GM21737 (cell line): Measurements from ENCODE around the gene TLNRD1.
A peak's percentile ranks its signal among the peaks of the same experiment; 100 is the strongest.

Experiments
- ATAC-seq: cut with Tn5 transposase; IDR thresholded peaks from one replicate; pipeline ENCODE4 v1.9.1; 2021; ENCODE audit warnings: mild to moderate bottlenecking, moderate library complexity; ENCODE audit not compliant: unreplicated experiment

The TLNRD1 gene

DNA sequence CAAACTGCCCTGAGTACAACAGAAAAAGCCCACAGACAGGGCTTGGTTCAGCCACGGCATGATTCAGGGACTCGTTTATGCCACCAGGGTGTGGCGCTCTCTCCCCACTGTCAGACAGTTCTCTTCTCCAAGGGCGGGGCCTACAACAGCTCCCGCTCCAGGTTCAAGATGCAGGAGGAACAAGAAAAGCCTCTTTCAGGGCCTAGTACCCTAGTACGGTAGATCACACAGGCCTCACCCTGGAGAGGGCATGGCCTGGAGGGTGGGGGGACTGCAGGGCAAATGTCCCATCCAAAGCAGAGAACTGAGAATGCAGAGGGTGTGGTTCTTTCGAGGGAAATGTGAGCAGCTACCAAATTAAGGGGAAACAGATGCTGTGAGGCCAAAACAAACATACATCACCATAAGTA, 23.1 kb upstream of the TLNRD1 start:
- no peak for ATAC-seq

DNA sequence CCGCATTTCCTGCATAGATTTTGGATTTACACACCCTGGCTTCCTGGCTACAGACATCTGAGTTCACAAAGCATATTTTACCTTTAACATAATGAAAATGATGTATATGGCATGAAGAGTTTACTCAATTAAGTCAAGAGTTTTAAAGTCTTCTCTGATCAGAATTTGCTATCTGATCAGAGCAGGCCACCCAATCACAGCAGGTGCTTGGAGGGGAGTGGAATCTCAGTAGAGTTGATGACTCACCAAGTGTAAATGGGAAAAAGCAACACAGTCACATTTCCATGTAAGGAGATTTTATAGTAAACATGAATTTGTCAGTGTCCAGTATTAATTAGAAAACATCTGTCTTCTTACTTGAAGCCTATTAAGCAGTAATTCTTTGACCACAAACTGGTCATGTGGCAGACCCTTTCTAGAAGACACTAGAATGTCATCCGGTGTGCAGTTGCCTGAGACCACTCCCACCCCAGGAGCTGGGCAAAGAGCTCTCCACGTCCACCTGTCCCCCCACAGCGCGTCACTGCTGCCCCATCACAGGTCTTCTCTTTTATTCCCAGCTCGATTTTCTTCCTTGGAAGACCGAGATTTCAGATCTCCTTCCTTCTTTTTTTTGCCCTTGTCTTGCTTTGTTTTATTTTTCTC, 21.9 kb upstream of the TLNRD1 start:
- ATAC-seq: no peak

DNA sequence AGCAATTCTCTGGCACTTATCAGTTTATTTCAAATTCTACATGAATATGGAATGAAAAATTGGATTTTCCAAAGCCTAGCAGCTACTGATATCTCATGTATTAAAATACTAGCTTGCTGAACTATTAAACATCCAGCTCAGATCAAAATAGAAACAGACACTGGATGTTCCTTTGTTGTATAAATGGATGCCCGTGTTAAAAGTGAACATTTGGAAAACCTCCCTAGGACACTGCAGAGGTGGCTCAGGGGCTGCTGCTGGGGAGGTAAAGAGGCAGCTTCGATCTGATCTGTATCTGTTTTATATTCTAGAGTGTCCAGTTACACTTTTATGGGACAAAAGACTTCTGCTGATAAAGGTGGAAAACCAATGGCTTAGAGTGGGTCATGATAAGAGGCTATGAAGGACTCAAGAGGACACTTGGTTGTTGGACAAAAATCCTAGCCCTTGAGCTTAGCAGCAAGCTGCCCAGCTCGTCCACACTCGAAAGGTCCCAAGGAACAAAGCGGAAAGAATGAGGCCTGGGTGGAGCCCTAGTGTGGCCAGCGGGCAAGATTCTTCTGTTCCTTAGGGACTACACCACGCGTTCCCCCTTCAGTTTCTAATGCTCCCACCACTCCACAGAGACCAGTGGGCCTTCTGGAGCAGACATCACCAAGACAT, 21.1 kb upstream of the TLNRD1 start:
- ATAC-seq: no peak

DNA sequence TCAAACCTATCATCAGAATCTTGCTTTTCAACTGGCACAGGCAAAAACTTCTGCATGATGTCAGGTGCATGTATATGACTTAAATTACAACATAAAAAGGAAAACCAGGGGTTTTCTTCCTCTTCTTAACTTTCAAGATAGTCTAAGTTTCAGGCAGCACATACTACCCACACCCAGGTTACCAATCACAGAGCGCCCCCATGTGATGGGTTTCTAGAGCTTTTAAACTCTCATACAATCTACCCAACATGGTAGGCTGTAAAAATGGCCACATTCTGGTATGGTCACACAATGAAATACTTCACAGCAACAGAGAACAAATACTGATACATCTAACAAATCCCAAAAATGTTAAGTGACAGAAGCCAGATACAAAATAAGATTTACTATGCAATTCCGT, 18.5 kb upstream of the TLNRD1 start:
- ATAC-seq: no peak

DNA sequence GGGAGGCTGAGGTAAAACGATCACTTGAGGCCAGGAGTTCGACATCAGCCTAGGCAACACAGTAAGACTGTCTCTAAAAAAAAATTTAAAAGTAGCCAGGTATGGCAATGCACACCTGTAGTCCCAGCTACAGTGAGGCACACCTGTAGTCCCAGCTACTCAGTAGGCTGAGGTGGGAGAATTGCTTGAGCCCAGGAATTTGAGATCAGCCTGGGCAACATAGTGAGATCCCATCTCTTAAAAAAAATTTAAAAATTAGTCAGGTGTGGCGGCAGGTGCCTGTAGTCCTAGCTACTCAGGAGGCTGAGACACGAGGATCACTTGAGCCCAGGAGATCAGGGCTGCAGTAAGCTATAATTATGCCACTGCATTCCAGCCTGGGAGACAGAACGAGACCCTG, 17.9 kb upstream of the TLNRD1 start:
- no peak for ATAC-seq

DNA sequence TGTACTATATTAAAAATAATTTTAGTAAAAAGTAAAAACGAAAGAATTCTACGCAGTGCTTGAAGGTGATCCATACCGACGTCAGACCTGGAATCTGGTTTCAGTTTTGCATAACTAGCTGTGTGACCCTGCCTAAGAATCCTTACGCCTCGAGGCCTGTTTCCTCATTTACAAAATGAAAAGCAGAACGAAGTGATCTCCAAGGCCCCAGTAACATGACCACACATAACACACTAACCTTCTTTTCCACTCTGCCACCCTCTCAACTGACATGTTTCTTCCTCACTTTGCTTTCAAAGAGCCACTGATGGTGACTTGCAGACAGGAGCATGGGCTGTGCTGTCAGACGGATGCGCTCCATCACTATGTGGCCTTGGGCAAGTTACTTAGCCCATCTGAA, 15.9 kb upstream of the TLNRD1 start:
- ATAC-seq: no peak

DNA sequence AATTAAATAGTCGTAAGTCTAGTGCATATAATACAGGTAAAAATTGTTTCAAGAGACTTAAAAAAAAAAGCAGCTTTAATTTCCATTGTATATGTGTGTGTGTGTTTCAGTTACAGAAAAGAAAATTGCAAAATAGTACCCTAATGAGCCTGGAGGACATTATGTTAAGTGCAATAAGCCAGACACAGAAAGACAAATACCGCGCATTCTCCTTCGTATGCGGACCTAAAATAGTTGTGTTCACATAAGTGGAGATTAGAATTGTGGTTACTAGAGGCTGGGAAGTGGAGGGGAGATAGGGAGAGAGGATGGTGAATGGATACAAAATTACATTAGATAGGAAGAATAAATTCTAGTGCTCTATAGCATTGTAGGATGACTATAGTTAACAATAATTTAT, 14.7 kb upstream of the TLNRD1 start:
- no peak for ATAC-seq

DNA sequence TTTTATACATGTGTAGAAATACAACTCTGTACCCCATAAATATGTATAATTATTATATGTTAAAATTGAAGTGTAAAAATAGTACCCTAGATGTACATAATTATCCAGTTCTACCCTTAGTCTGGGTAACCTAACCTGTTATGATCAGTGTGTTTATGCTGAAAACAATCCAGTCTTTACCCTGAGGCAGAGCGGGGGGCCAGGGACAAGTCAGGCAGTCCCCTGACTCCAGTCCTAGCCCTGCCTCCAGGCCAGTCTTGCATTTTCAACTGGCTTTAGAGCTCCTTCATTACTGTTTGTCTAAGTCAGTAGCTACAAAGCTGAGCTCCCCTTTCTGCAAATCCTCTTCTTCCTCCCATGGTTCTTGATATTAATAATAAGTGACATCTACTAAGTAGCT, 14.2 kb upstream of the TLNRD1 start:
- ATAC-seq: no peak

DNA sequence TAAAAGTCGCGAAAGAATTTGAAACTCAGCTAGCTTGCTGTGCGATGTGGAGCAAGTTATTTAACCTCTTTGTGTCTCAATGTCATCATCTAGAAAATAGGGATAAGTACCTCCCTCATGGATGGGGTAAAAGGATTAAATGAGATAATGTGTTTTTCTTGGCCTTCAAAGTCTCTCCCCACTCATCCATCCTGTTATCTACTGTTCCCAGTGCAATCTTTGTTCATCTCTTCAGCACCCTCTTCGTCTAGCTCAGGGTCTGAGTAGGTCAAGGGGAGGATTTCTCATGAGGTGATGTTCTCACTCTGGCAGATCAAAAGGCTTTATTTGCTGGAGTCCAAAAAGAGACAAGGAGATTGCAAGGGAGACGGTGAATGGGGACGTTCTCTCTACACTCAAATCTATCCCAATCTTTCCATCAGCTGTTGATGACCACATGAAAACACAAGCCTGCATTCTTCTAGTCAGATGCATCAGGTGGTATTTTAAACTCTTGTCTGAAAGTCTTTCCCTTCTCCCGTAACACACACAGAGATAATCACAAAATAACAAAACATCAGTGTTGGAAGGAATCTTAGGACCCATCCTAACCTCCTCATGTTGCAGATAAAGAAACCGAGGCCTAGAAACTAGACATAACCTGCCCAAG, 12.5 kb upstream of the TLNRD1 start:
- no peak for ATAC-seq

DNA sequence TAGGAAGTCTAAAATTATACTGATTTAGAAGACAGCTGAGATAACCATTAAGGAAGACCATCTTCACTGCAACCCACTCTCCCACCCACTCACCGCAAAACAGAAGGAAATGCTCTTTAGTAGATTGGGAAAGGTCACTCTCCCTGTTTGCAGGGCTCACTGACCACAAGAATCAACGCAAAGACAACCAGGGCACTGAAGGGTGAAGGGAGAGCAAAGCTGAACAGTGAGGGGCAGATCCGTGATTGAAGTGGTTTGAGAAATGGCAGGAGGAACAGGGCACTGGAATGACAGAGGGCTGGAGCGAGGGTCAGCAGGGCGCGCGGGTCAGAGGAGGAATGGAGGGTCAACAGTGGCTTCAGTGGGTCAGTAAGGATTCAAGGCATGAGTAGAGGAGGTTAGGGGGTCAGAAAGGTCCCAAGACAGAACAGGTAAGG, 11.6 kb upstream of the TLNRD1 start:
- ATAC-seq: peak; percentile 2

DNA sequence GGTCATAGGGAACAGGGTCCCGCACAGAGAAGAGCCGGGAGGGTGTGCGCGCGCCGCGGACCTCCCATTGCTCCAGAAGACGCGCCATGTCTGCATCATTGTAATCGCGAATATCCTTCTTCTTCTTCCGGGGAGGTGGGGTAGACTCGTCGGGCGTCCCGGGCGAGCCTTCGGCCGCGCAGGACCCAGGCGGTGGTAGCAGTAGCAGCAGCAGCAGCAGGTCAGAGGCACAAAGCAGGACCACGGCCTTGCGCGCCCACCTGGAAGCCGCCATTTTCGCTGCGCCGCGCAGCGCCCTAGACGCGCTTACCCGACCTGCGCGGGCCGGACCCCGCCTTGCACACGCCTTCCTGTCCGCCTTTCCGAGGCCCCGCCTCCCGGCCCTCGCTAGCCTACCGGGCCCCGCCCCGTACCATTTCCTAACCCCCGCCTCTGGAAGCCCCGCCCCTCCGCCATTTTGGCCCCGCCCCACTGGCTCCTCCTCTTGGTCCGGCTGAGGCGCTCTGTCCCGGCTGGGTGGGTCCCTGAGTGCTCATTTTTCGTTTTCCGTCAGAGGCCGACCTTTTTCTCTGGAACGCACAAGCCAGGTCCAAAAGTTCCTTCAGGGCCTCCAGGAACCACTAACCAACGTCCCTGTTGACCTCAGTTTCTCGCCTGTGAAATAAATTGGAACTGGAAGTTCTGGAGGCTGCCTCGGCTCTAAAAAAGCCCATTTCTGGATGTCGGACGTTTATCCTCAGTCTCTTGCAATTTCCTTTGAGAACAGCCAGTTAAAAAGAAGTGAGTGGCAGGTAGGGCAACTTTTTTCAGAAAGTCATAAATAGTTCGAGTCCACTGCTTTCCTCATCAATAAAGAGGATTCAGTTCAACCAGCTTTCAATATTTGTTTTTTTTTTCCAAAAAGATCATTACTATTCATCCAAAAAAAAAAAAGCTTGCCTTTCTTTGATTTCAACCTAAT, 10.9 kb upstream of the TLNRD1 start, which contains the start of gene MESD:
MESD (minus strand) TSS at position 302 of the 961 bp plus-strand sequence; CDS start at position 274, 28 bp downstream.
- peak; percentile 96 for ATAC-seq

DNA sequence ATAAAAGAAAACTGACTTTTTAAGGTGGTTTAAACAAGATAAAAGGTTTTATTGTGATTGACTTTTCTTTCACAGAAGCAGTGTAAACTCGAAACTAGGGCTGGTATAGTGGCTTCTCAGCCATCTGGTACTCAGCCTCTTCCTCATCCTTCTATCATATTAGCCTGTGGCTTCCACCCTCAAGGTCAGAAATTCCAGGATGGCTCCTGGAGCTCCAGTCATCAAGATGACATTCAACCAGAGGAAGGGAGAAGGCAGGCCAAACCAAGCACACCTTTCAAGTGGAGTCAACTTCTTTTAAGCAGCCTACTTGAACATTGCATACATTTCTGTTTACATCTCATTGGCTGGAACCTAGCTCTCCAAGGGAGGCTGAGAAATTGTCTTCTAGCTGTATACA, 9.8 kb upstream of the TLNRD1 start:
- no peak for ATAC-seq

DNA sequence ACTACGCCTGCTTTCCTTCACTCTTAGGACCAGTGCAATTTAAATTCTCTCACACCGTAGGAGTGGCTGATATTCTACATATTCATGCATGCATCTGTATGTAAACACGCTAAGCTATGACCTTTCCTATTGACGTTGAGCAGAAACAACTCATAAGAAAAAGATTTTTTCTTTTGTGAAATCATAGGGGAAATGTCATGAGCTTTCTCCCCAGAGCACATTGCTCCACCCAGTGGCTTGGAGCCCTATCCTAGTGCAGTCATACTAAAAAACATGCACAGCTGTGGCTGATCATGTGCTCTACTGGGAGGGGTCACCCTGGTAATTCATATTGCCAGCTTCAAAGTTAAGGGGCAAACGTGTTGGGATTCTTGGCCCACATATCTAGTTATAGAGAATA, 9.3 kb upstream of the TLNRD1 start:
- ATAC-seq: no peak

DNA sequence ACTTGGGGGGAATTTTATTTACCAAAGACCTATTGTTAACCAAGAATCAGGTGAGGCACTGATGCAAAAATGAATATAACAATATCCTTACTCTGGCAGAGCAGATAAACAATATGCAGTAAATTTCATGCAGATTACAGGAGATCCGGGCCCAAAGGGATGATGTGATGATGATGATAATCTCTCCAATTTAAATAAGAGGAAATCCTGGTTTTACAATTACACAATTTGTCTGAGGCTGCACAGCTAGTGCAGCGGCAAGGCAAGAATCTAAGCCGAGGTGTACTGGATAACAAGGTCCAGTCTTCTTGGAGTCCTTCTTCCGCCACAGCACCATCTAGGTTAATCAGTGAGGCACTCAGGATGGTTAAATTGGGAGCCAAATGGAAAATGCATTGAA, 8.7 kb upstream of the TLNRD1 start:
- no peak for ATAC-seq

DNA sequence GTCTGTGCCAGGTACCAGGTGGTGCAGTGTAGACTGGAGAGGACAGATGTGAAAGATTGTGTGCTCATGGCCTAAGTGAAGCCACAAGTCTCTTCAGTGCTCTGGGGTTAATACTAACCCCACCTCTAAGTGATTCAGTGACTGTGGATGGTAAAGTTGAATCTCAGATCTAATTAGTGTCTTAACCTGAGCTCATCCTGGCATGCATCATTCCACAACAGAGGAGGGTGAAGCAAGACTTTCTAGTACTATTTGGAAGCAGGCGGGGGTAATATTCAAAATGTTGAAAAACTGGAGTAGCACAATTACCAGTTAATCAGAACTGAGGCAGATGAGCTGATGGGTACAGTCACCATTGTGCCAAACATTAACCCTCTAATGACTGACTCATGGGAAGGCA, 8.3 kb upstream of the TLNRD1 start:
- no peak for ATAC-seq

DNA sequence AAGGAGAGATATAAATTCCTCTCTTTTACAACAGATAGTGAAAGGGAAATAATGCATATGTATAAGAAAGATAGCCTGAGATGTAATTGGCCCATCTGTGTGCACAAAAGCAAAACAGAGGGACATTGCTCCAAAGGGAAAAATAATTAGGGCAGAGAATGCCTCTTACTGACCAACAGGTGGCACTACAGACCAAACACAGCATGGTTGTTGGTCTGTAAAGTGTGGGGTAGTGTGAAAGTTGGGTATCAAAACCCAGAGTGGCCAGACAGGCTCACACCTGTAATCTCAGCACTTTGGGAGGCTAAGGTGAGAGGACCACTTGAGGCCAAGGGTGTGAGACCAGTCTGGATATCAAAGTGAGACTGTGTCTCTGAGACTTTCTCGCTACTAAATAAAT, 4.5 kb upstream of the TLNRD1 start:
- ATAC-seq: no peak

DNA sequence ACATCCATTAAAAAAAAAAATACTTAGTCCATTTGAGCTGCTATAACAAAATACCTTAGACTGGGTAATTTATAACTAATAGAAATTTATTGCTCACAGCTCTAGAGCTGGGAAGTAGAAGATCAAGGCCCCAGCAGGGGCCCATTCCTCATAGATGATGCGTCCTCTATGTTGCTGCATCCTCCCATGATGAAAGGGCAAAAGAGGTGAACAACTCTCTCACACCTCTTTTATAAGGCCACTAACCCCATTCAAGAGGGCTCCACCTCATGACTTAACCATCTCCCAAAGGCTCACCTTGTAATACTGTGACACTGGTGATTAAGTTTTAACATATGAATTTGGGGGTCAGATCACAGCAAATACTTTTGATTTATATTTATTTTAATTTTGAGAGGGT, 3.0 kb upstream of the TLNRD1 start:
- ATAC-seq: no peak

DNA sequence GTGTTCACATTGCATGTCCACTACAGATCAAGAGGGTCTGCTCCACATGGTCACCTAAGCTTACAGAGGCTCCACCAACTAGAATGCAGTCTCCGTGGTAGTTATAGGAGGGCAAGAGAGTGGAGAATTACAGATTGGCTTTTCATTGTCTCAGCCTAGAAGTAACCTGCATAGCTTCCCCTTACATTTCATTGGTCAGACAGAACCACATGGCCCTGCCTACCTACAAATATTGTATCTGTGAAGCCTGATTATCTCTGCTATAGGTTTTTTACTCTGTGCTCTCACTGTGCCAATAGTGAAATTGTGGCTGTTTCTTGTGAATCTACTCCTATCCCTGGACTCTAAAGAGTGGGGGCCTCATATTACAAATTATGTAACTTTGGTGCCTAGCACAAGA, 2.5 kb upstream of the TLNRD1 start:
- ATAC-seq: no peak

DNA sequence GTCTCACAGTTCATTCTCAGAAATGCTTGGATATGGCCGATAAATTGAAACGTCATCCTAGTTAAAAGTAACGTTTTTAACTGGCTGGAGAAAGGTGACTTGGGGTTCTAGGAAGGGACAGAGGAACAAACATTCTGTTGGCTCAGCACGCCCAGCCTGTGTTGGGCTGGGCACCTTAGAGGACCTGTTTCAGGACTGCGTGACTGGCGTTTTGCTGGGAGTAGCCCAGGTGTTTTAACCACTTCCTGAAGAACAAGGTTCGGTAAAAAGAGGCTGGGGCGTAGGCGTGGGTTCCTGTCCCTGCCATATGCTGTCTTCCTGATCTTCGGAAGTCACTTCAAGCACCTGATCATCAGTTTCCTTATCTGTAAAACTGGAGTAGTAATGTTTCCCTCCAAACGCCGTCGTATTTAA, 1.1 kb upstream of the TLNRD1 start:
- ATAC-seq: no peak

DNA sequence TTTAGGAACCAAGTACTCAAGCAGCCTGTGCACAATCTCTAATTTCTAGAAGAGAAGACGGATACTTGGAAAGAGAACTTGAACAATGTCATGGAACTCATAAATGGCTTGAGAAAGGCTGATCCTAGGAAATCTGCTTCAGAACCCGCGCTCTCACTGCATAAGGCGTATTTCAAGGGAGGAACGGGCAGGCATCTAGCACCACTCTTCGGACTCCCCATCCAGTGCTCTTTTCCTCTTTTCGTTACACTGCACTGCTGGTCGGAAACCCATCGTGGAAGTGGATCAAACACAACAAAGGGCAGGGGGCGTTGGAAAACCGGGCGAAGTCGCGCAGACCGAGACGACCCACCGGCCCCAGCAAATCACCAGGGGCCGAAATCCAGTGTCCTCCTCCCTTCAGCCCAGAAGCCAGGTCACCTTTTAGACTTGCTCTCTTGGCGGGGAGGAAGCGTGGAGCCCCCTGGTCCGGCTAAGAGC, 539 bp upstream of the TLNRD1 start:
- no peak for ATAC-seq
